Prostate gland (tissue), 2 donors: Measurements from ENCODE around the gene GAGE12F.
"Not testable (repeated sequence)": the region's sequence is repeated elsewhere in the genome, so short reads cannot be mapped to it uniquely, and the experiment has no call there.

Experiments used
- POLR2A ChIP-seq: fragments of 450-650 bp; IDR thresholded peaks from one replicate; pipeline ENCODE4 v1.6.1; 2016; ENCODE audit warnings: antibody characterized with exemption, mild to moderate bottlenecking
- TF ChIP-seq, protein P1 (sequence below), 4 experiments: fragments of 200-600 bp in 2 of 4; fragments of 450-650 bp in 2 of 4; sonication (generic) in 2 of 4; IDR thresholded peaks; 1 replicate in 3 of 4; 2 replicates in 1 of 4; pipeline ENCODE4 v1.5.1; 2016 to 2019; ENCODE audit warnings: antibody characterized with exemption in 4 of 4, mild to moderate bottlenecking in 2 of 4, moderate library complexity in 2 of 4

DNA sequence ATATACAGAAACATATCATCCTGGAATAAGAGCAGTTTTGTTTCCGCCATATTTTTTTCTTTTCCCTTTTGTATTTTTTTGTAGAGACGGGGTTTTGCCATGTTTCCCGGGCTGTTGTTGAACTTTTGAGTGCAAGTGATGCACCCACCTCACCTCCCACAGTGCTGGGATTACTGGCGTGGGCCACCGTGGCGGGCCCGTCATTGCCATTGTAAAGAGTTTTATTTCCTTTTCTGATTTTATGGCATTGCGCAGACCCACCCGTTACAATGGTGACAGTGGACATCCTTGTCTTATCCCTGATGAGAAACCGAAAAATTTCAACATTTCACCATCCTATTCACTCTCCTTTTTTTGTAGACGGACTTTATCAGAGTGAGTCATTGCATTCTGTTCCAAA, 8.1 kb downstream of the GAGE12F start:
- TF ChIP-seq, protein P1, sequence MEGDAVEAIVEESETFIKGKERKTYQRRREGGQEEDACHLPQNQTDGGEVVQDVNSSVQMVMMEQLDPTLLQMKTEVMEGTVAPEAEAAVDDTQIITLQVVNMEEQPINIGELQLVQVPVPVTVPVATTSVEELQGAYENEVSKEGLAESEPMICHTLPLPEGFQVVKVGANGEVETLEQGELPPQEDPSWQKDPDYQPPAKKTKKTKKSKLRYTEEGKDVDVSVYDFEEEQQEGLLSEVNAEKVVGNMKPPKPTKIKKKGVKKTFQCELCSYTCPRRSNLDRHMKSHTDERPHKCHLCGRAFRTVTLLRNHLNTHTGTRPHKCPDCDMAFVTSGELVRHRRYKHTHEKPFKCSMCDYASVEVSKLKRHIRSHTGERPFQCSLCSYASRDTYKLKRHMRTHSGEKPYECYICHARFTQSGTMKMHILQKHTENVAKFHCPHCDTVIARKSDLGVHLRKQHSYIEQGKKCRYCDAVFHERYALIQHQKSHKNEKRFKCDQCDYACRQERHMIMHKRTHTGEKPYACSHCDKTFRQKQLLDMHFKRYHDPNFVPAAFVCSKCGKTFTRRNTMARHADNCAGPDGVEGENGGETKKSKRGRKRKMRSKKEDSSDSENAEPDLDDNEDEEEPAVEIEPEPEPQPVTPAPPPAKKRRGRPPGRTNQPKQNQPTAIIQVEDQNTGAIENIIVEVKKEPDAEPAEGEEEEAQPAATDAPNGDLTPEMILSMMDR (IDR thresholded peaks at IDR 0.05): not testable (repeated sequence)
- not testable (repeated sequence) for TF ChIP-seq POLR2A
